Immature natural killer cell (primary cell): ENCODE results near the gene ACP6. TPM values are rescaled to one million over a fixed set of nuclear protein-coding genes. Genes with fewer than 3 reads are reported as not detected.

ENCODE experiments used
- DNase-seq, 3 donors: peaks; one replicate each; pipeline ENCODE4 v3.0.0; 2022; ENCODE audit warnings: mixed read lengths in 1 of 3
- H3K27ac Mint-ChIP-seq, 6 donors: one replicate each; pipeline ENCODE4 v1.8.0; 2020; ENCODE audit warnings: mixed read lengths in 6 of 6, mild to moderate bottlenecking in 5 of 6, inconsistent platforms in 4 of 6, moderate library complexity in 3 of 6
- H3K27me3 Mint-ChIP-seq, 3 donors: one replicate each; pipeline ENCODE4 v1.8.0; 2020 to 2021; ENCODE audit warnings: low read depth in 3 of 3, mild to moderate bottlenecking in 3 of 3, mixed read lengths in 3 of 3, moderate library complexity in 3 of 3, inconsistent platforms in 1 of 3
- H3K36me3 Mint-ChIP-seq, 3 donors: one replicate each; pipeline ENCODE4 v1.8.0; 2020; ENCODE audit warnings: mixed read lengths in 3 of 3, inconsistent platforms in 2 of 3, mild to moderate bottlenecking in 2 of 3
- H3K4me1 Mint-ChIP-seq, 2 donors: one replicate each; pipeline ENCODE4 v1.8.0; 2020; ENCODE audit warnings: inconsistent platforms in 2 of 2, mild to moderate bottlenecking in 2 of 2, mixed read lengths in 2 of 2, moderate library complexity in 1 of 2
- H3K4me3 Mint-ChIP-seq, 5 donors: one replicate each; pipeline ENCODE4 v1.8.0; 2020; ENCODE audit warnings: mild to moderate bottlenecking in 5 of 5, mixed read lengths in 5 of 5, inconsistent platforms in 3 of 5, moderate library complexity in 3 of 5
- H3K9me3 Mint-ChIP-seq, 6 donors: one replicate each; pipeline ENCODE4 v1.8.0; 2020; ENCODE audit warnings: mild to moderate bottlenecking in 6 of 6, mixed read lengths in 6 of 6, inconsistent platforms in 4 of 6, moderate library complexity in 3 of 6
- polyA plus RNA-seq, 3 donors: library from polyadenylated mRNA; unstranded; fragments of 300-500 nt; fragmentation: Illumina TruSeq; gene quantifications; one replicate each; pipeline ENCODE4 v1.2.3, GENCODE V29; 2021

Gene ACP6
- polyA plus RNA-seq, 3 donors from 2014 or later: 2.4 to 7.2 (median 2.8) TPM

DNA sequence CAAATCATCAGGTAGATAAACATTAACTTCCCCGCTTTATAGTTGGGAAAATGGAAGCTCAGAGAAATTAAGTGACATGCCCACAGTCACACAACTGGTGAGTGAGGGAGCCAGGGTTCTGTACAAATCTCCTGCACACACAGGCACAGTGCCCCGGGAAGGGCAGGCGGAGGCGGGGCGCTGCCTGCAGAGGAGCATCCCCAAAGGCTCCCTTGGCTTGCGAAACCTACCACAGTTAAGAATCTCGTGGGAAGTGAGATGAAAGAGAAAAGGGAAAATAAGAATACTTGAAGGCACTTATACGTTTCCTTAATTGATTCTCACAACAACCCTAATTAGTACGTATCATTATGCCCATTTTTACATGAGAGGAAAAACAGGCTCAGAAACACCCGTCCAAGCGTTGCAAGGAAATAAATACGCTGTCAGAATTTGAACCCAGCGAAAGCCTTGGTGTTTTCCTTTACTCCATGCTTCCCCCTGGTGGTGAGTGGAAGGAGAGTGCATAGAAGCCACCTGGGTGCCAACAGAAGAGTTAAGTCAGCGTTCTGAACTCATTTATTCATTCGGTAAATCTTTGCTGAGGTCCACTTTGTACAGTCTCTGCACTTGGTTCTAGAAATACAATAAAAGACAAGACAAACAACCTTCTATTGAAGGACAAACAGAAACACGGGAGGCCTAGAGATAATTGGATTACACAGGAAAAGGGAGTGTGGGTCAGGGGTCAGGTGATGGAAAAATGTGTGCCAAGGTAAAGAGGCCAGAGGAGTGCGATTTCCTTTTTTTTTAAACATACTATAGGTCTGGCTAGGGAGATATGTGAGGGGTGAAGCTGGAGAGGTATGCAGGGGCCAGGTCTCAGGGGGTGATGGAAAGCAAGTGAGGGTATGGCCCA is 28.4 kb downstream of the ACP6 start:
- peak; percentile 37 to 59 (median 40) for DNase-seq
- no peak overlapping the region for H3K4me3 Mint-ChIP-seq
- peaks cover 4 to 12% (median 9%) of the 10 kb centered on the region in 3 donors for H3K36me3 Mint-ChIP-seq
- H3K4me1 Mint-ChIP-seq: peaks cover 16% of the 10 kb centered on the region in 2 donors
- peak overlapping the region in 2 of 6 donors; percentile 14 to 33 for H3K27ac Mint-ChIP-seq
- peaks cover 3 to 4% (median 4%) of the 10 kb centered on the region in 3 donors for H3K27me3 Mint-ChIP-seq
- no peaks in the 10 kb centered on the region for H3K9me3 Mint-ChIP-seq

- H3K9me3 Mint-ChIP-seq: no peaks in the 10 kb centered on the region
- DNase-seq: no peak
- peaks cover 4 to 12% (median 9%) of the 10 kb centered on the region in 3 donors for H3K36me3 Mint-ChIP-seq
- peaks cover 1 to 4% (median 4%) of the 10 kb centered on the region in 3 donors for H3K27me3 Mint-ChIP-seq
- H3K4me3 Mint-ChIP-seq: no peak overlapping the region
- H3K4me1 Mint-ChIP-seq: peaks cover 10% of the 10 kb centered on the region in 2 donors
- H3K27ac Mint-ChIP-seq: no peak overlapping the region
These were observed 29.0 kb downstream of the ACP6 start for GRCh38 chr1:147641291-147641690.

- Mint-ChIP-seq H3K36me3 (peaks cover 4 to 12% (median 9%) of the 10 kb centered on the region in 3 donors), H3K9me3 (no peaks in the 10 kb centered on the region), H3K27ac (no peak overlapping the region), H3K4me3 (peak overlapping the region in 1 of 5 donors; percentile 2), H3K27me3 (peaks cover 0 to 4% (median 3%) of the 10 kb centered on the region in 3 donors), H3K4me1 (peaks cover 3 to 4% of the 10 kb centered on the region in 2 donors)
- peak; percentile 64 to 73 (median 66) for DNase-seq
These were observed 29.7 kb downstream of the ACP6 start for GRCh38 chr1:147640553-147641165.

- peaks cover 0 to 4% (median 0%) of the 10 kb centered on the region in 3 donors for H3K27me3 Mint-ChIP-seq
- peaks cover 0 to 2% of the 10 kb centered on the region in 2 donors for H3K4me1 Mint-ChIP-seq
- no peak for DNase-seq
- no peak overlapping the region for H3K27ac Mint-ChIP-seq
- peaks cover 0 to 17% (median 0%) of the 10 kb centered on the region in 3 donors for H3K36me3 Mint-ChIP-seq
- no peak overlapping the region for H3K4me3 Mint-ChIP-seq
- no peaks in the 10 kb centered on the region for H3K9me3 Mint-ChIP-seq
These were observed 34.0 kb downstream of the ACP6 start for GRCh38 chr1:147636314-147636713.

- DNase-seq: no peak
- Mint-ChIP-seq H3K9me3 (no peaks in the 10 kb centered on the region), H3K27me3 (peaks cover 0 to 4% (median 0%) of the 10 kb centered on the region in 3 donors), H3K4me3 (no peak overlapping the region), H3K27ac (no peak overlapping the region), H3K36me3 (peaks cover 0 to 17% (median 0%) of the 10 kb centered on the region in 3 donors), H3K4me1 (peaks cover under 1 to 2% of the 10 kb centered on the region in 2 donors)
These were observed 35.0 kb downstream of the ACP6 start for GRCh38 chr1:147635342-147635741.

DNA sequence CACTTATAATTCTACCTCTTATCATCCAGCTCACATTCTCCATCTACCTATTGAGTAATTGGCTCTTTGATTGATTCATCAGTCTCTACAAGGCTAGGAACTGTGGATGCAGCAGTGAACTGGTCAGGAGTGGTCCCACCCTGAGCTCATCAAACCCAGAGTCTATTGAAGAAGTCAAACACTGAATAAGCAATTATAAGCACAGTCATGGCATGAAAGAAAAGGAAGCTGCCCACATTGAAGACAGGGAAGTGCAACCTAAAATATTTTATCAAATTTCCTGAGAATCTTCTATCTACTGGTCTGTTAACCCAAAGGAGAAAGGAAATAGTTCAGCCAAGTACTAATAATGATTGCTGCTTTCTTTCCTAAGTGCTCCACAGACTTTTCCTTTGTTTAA is 35.7 kb downstream of the ACP6 start:
- no peak for DNase-seq
- peaks cover 0 to 2% (median 0%) of the 10 kb centered on the region in 3 donors for H3K27me3 Mint-ChIP-seq
- no peak overlapping the region for H3K4me3 Mint-ChIP-seq
- H3K4me1 Mint-ChIP-seq: peaks cover 6 to 9% of the 10 kb centered on the region in 2 donors
- no peak overlapping the region for H3K27ac Mint-ChIP-seq
- peaks cover 0 to 17% (median 0%) of the 10 kb centered on the region in 3 donors for H3K36me3 Mint-ChIP-seq
- no peaks in the 10 kb centered on the region for H3K9me3 Mint-ChIP-seq

DNA sequence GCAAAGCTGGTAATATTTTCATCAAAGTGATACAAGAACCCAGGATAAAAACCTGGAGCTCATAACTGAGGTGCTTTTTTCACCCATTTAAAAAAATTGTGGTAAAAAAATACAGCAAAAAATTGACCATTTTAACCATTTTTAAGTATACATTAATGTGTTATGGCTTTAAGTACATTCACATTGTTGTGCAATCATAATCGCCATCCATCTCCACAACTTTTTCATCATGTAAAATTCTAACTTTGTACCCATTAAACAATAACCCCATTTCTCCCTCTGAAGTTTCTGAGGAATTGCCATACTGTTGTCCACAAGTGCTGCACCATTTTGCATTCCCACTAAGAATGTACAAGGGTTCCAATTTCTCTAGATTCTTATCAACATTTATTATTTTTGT is 36.6 kb downstream of the ACP6 start:
- no peaks in the 10 kb centered on the region for H3K9me3 Mint-ChIP-seq
- H3K4me1 Mint-ChIP-seq: peaks cover 15 to 18% of the 10 kb centered on the region in 2 donors
- H3K27me3 Mint-ChIP-seq: no peaks in the 10 kb centered on the region
- no peak overlapping the region for H3K4me3 Mint-ChIP-seq
- H3K36me3 Mint-ChIP-seq: peaks cover 0 to 17% (median 0%) of the 10 kb centered on the region in 3 donors
- no peak for DNase-seq
- H3K27ac Mint-ChIP-seq: no peak overlapping the region

GRCh38 chr1:147631839-147632238 is 38.5 kb downstream of the ACP6 start:
- Mint-ChIP-seq H3K27ac (no peak overlapping the region), H3K4me3 (no peak overlapping the region), H3K27me3 (peaks cover 0 to 3% (median 0%) of the 10 kb centered on the region in 3 donors), H3K9me3 (no peaks in the 10 kb centered on the region), H3K4me1 (peaks cover 24% of the 10 kb centered on the region in 2 donors), H3K36me3 (peaks cover 0 to 17% (median 0%) of the 10 kb centered on the region in 3 donors)
- DNase-seq: no peak

GRCh38 chr1:147630447-147630846 is 39.9 kb downstream of the ACP6 start:
- Mint-ChIP-seq H3K9me3 (no peaks in the 10 kb centered on the region), H3K4me1 (peaks cover 24% of the 10 kb centered on the region in 2 donors), H3K4me3 (no peak overlapping the region), H3K27me3 (peaks cover 0 to 3% (median 1%) of the 10 kb centered on the region in 3 donors), H3K27ac (peak overlapping the region in 1 of 6 donors; percentile 7), H3K36me3 (peaks cover 0 to 25% (median 3%) of the 10 kb centered on the region in 3 donors)
- DNase-seq: no peak

DNA sequence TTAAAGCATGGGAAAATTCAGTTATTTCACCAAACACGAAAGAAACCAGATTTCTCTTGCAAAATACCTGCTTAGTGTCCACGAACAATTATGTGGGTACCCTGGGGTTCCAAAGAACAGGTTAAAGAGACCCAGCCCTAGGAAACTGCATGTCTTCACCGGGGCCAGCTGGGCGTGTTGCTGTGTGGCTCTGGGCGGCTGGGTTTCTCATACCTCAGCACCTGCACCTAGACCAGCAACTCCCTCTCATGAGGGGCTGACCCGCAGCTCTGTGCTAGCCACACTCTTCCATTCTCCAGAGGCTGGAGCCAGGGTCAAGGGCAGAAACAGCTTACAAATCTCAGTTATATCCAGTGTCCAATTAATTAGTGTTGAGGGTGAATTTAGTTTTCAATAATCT is 40.3 kb downstream of the ACP6 start:
- Mint-ChIP-seq H3K27ac (peak overlapping the region in 2 of 6 donors; percentile 7 to 31), H3K4me3 (no peak overlapping the region), H3K9me3 (no peaks in the 10 kb centered on the region), H3K27me3 (peaks cover 0 to 3% (median 2%) of the 10 kb centered on the region in 3 donors), H3K4me1 (peaks cover 24% of the 10 kb centered on the region in 2 donors), H3K36me3 (peaks cover 3 to 29% (median 3%) of the 10 kb centered on the region in 3 donors)
- DNase-seq: no peak

- peaks cover 0 to 3% (median 2%) of the 10 kb centered on the region in 3 donors for H3K27me3 Mint-ChIP-seq
- no peaks in the 10 kb centered on the region for H3K9me3 Mint-ChIP-seq
- H3K36me3 Mint-ChIP-seq: peaks cover 3 to 24% (median 6%) of the 10 kb centered on the region in 3 donors
These were observed 41.9 kb downstream of the ACP6 start for GRCh38 chr1:147628441-147628840.

GRCh38 chr1:147627435-147628110 is 42.8 kb downstream of the ACP6 start:
- Mint-ChIP-seq H3K4me1 (peaks cover 24% of the 10 kb centered on the region in 2 donors), H3K27me3 (peaks cover 1 to 3% (median 2%) of the 10 kb centered on the region in 3 donors), H3K27ac (no peak overlapping the region), H3K4me3 (no peak overlapping the region), H3K9me3 (no peaks in the 10 kb centered on the region), H3K36me3 (peaks cover 3 to 28% (median 12%) of the 10 kb centered on the region in 3 donors)
- peak; percentile 40 to 55 (median 45) for DNase-seq

More at GRCh38 chr1:147628441-147628840, 41.9 kb downstream of the ACP6 start:
- Mint-ChIP-seq H3K27ac (peak overlapping the region in 3 of 6 donors; percentile 6 to 75 (median 25)), H3K4me1 (peaks cover 24% of the 10 kb centered on the region in 2 donors), H3K4me3 (peak overlapping the region in 2 of 5 donors; percentile 47 to 71)
- no peak for DNase-seq

DNA sequence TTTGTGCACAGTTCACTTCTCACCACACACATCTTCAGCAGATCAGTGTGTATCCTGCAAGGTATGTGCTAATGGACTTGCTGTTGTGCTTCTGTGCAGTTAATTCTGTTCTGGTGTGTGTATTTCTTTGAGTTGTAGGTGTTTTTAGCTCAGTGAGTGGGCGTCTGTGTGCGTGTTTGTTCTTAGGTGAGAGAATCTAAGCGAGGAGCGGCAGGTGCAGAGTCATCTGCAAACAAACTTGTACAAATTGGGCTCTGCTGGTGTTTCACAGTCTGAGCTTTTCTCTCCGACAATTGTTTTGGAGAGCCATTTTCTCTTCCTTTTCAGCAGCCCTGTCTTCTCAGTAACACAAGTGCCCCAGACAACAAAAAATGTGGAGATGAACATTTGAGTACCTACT is 43.6 kb downstream of the ACP6 start:
- peaks cover 2 to 3% (median 2%) of the 10 kb centered on the region in 3 donors for H3K27me3 Mint-ChIP-seq
- H3K4me3 Mint-ChIP-seq: no peak overlapping the region
- peaks cover 24% of the 10 kb centered on the region in 2 donors for H3K4me1 Mint-ChIP-seq
- no peak overlapping the region for H3K27ac Mint-ChIP-seq
- H3K9me3 Mint-ChIP-seq: no peaks in the 10 kb centered on the region
- DNase-seq: no peak
- peaks cover 3 to 27% (median 13%) of the 10 kb centered on the region in 3 donors for H3K36me3 Mint-ChIP-seq
